ENCODE results near the gene SLC9A9.

DNA sequence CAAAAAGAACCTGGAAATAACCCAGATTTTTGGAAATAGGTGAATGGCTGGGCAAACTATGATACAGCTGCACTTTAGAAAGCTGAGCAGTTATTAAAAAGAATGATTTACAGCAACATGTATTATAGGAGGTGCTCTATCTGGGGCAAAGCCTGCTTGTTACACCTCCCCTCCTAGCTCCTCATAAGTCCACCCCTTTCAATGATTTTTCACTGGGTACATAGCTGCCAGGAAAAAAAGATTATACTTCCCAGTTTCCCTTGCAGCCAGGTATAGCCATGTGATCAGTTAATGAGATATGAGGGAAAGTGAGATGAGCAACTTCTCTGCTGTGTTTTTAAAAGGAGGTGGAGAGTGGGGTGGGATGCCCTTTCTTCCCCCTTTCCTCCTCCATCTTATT is 631.0 kb downstream of the SLC9A9 start:
- TF ChIP-seq, protein P1, sequence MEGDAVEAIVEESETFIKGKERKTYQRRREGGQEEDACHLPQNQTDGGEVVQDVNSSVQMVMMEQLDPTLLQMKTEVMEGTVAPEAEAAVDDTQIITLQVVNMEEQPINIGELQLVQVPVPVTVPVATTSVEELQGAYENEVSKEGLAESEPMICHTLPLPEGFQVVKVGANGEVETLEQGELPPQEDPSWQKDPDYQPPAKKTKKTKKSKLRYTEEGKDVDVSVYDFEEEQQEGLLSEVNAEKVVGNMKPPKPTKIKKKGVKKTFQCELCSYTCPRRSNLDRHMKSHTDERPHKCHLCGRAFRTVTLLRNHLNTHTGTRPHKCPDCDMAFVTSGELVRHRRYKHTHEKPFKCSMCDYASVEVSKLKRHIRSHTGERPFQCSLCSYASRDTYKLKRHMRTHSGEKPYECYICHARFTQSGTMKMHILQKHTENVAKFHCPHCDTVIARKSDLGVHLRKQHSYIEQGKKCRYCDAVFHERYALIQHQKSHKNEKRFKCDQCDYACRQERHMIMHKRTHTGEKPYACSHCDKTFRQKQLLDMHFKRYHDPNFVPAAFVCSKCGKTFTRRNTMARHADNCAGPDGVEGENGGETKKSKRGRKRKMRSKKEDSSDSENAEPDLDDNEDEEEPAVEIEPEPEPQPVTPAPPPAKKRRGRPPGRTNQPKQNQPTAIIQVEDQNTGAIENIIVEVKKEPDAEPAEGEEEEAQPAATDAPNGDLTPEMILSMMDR (optimal IDR thresholded peaks at IDR 0.05 in 1 of 3, IDR thresholded peaks at IDR 0.05 in 1 of 3, conservative IDR thresholded peaks at IDR 0.05 in 1 of 3; ENCODE audit: extremely low read depth in 1 of 3, insufficient read depth in 2 of 3, low read length in 3 of 3) = no peak
- no peak for TF ChIP-seq EZH2 (IDR thresholded peaks at IDR 0.05; ENCODE audit: low read length)

Measured in keratinocyte (primary cell).